ENCODE results near the gene ACSF2.

Gene ACSF2

GRCh38 chr17:50458270-50458669, 32.3 kb downstream of the ACSF2 start:
- TF ChIP-seq, protein P1, sequence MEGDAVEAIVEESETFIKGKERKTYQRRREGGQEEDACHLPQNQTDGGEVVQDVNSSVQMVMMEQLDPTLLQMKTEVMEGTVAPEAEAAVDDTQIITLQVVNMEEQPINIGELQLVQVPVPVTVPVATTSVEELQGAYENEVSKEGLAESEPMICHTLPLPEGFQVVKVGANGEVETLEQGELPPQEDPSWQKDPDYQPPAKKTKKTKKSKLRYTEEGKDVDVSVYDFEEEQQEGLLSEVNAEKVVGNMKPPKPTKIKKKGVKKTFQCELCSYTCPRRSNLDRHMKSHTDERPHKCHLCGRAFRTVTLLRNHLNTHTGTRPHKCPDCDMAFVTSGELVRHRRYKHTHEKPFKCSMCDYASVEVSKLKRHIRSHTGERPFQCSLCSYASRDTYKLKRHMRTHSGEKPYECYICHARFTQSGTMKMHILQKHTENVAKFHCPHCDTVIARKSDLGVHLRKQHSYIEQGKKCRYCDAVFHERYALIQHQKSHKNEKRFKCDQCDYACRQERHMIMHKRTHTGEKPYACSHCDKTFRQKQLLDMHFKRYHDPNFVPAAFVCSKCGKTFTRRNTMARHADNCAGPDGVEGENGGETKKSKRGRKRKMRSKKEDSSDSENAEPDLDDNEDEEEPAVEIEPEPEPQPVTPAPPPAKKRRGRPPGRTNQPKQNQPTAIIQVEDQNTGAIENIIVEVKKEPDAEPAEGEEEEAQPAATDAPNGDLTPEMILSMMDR (IDR thresholded peaks at IDR 0.05): no peak
- no peaks in the 10 kb centered on the region for H3K27me3 ChIP-seq
- no peak overlapping the region for H3K4me3 ChIP-seq (ENCODE audit: low read depth in 1 of 2, low read length in 1 of 2)
- no peaks in the 10 kb centered on the region for H3K9me3 ChIP-seq
- H3K27ac ChIP-seq: no peak overlapping the region
- no peaks in the 10 kb centered on the region for H3K36me3 ChIP-seq
- H3K4me1 ChIP-seq (ENCODE audit: control insufficient read depth in 1 of 2, insufficient read depth in 1 of 2, low read depth in 1 of 2, low read length in 1 of 2): peaks cover 0 to 1% of the 10 kb centered on the region in 2 experiments

- Histone ChIP-seq H3K27ac (no peak overlapping the region), H3K9me3 (no peaks in the 10 kb centered on the region), H3K4me1 (ENCODE audit: control insufficient read depth in 1 of 2, insufficient read depth in 1 of 2, low read depth in 1 of 2, low read length in 1 of 2) (no peaks in the 10 kb centered on the region), H3K4me3 (ENCODE audit: low read depth in 1 of 2, low read length in 1 of 2) (no peak overlapping the region), H3K27me3 (no peaks in the 10 kb centered on the region), H3K36me3 (no peaks in the 10 kb centered on the region)
- TF ChIP-seq, protein P1 (IDR thresholded peaks at IDR 0.05): no peak
These were observed 33.0 kb downstream of the ACSF2 start for GRCh38 chr17:50458701-50459676.

DNA sequence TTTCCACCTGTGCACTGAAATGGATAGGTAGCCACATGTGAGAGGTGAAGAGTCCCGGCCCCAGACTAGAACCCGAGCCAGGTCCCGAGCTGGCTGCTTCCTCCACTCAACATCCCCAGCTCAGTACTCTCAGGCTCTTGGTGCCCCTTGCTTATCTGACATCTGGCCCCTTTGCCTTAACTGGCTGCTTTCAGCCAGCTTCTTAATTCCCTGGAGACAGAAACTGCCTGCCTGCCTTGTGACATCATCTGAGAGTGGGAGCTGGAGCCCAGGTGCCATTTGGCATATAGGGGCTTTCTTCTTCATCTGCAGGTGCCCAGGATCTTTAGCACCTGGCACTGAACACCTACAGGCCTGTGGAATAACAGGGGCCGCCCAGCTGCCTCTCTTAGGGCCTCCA, 33.7 kb downstream of the ACSF2 start:
- no peak overlapping the region for H3K27ac ChIP-seq
- H3K9me3 ChIP-seq: no peaks in the 10 kb centered on the region
- H3K27me3 ChIP-seq: no peaks in the 10 kb centered on the region
- no peaks in the 10 kb centered on the region for H3K4me1 ChIP-seq (ENCODE audit: control insufficient read depth in 1 of 2, insufficient read depth in 1 of 2, low read depth in 1 of 2, low read length in 1 of 2)
- no peak overlapping the region for H3K4me3 ChIP-seq (ENCODE audit: low read depth in 1 of 2, low read length in 1 of 2)
- no peaks in the 10 kb centered on the region for H3K36me3 ChIP-seq
- TF ChIP-seq, protein P1 (IDR thresholded peaks at IDR 0.05): no peak

GRCh38 chr17:50460831-50461526, 35.0 kb downstream of the ACSF2 start:
- TF ChIP-seq, protein P1 (IDR thresholded peaks at IDR 0.05): no peak
- H3K9me3 ChIP-seq: no peaks in the 10 kb centered on the region
- no peaks in the 10 kb centered on the region for H3K4me1 ChIP-seq (ENCODE audit: control insufficient read depth in 1 of 2, insufficient read depth in 1 of 2, low read depth in 1 of 2, low read length in 1 of 2)
- no peak overlapping the region for H3K4me3 ChIP-seq (ENCODE audit: low read depth in 1 of 2, low read length in 1 of 2)
- H3K27me3 ChIP-seq: no peaks in the 10 kb centered on the region
- H3K36me3 ChIP-seq: no peaks in the 10 kb centered on the region
- H3K27ac ChIP-seq: no peak overlapping the region

- TF ChIP-seq, protein P1 (IDR thresholded peaks at IDR 0.05): no peak
- Histone ChIP-seq H3K27me3 (peaks cover 5% of the 10 kb centered on the region), H3K36me3 (no peaks in the 10 kb centered on the region), H3K4me1 (ENCODE audit: control insufficient read depth in 1 of 2, insufficient read depth in 1 of 2, low read depth in 1 of 2, low read length in 1 of 2) (no peaks in the 10 kb centered on the region), H3K4me3 (ENCODE audit: low read depth in 1 of 2, low read length in 1 of 2) (no peak overlapping the region), H3K9me3 (no peaks in the 10 kb centered on the region), H3K27ac (no peak overlapping the region)
These were observed 35.6 kb downstream of the ACSF2 start for GRCh38 chr17:50461550-50462132.
